Gastrocnemius medialis (tissue), 4 donors: ENCODE results near the gene TAF1C. TPM values are rescaled to one million over a fixed set of nuclear protein-coding genes. Genes with fewer than 3 reads are reported as not detected.

Source experiments
- ATAC-seq, 2 donors: fragments of 150-250 bp; one replicate each; pipeline ENCODE4 v1.9.1; 2016
- DNase-seq, 2 donors: peaks; one replicate each; pipeline ENCODE4 v3.0.0-alpha.2; 2019
- H3K27ac ChIP-seq, 4 donors: fragments of 200-600 bp; sonication (generic); 1 replicate in 1 of 4; 2 replicates in 3 of 4; pipeline ENCODE4 v1.5.1; 2016 to 2018; ENCODE audit warnings: mild to moderate bottlenecking in 2 of 4, moderate library complexity in 1 of 4
- H3K27me3 ChIP-seq, 3 donors: fragments of 200-600 bp; sonication (generic) in 2 of 3; 1 replicate in 1 of 3; 2 replicates in 2 of 3; pipeline versions ENCODE4 v1.5.1 to v1.6.0; 2016 to 2019; ENCODE audit warnings: mild to moderate bottlenecking in 1 of 3, moderate library complexity in 1 of 3
- H3K36me3 ChIP-seq, 2 donors: fragments of 200-600 bp; sonication (generic) in 1 of 2; one replicate each; pipeline ENCODE4 v1.5.1; 2017 to 2018
- H3K4me1 ChIP-seq, 2 donors: fragments of 200-600 bp; sonication (generic) in 1 of 2; one replicate each; pipeline ENCODE4 v1.5.1; 2016 to 2017; ENCODE audit warnings: mild to moderate bottlenecking in 2 of 2
- H3K4me3 ChIP-seq, 4 donors: fragments of 200-600 bp; sonication (generic) in 3 of 4; 1 replicate in 1 of 4; 2 replicates in 3 of 4; pipeline ENCODE4 v1.5.1; 2016 to 2019; ENCODE audit warnings: mild to moderate bottlenecking in 2 of 4
- H3K9me3 ChIP-seq, 3 donors: fragments of 200-600 bp; sonication (generic) in 2 of 3; 1 replicate in 1 of 3; 2 replicates in 2 of 3; pipeline ENCODE4 v1.5.1; 2016 to 2019
- POLR2A ChIP-seq, 2 donors: fragments of 450-650 bp; IDR thresholded peaks; one replicate each; pipeline ENCODE4 v1.6.1; 2017; ENCODE audit warnings: antibody characterized with exemption in 2 of 2, mild to moderate bottlenecking in 2 of 2, moderate library complexity in 2 of 2
- in situ Hi-C, 4 donors: fragments of 200-750 bp; cut with MboI; loops; one replicate each; pipeline versions ENCODE4 v1.15.0 to v1.8.0; 2017; ENCODE audit warnings: low sequenced_read_pairs in 4 of 4
- intact Hi-C: fragments of 100-400 bp; cut with DNase I; formaldehyde crosslinking; loops from one replicate; pipeline ENCODE4 v1.15.1; 2023; ENCODE audit warnings: low total_unique reads
- total RNA-seq, 4 donors: library from RNA; depleted of rRNA; stranded (reverse); fragments of >200 nt; gene quantifications; one replicate each; pipeline versions ENCODE4 v1.1.0 to v1.2.3, GENCODE V29; 2016
- TF ChIP-seq, protein P1 (sequence below), 5 experiments: fragments of 450-650 bp in 3 of 5; fragments of 200-600 bp in 2 of 5; sonication (generic) in 2 of 5; IDR thresholded peaks in 4 of 5; conservative IDR thresholded peaks in 1 of 5; 1 replicate in 4 of 5; 2 replicates in 1 of 5; pipeline ENCODE4 v1.5.1; 2016 to 2019; ENCODE audit warnings: antibody characterized with exemption in 5 of 5, mild to moderate bottlenecking in 3 of 5, moderate library complexity in 3 of 5

Gene TAF1C
- total RNA-seq, 4 donors from 2014 or later: 6.8 to 35.5 (median 12.3) TPM

- TF ChIP-seq, protein P1, sequence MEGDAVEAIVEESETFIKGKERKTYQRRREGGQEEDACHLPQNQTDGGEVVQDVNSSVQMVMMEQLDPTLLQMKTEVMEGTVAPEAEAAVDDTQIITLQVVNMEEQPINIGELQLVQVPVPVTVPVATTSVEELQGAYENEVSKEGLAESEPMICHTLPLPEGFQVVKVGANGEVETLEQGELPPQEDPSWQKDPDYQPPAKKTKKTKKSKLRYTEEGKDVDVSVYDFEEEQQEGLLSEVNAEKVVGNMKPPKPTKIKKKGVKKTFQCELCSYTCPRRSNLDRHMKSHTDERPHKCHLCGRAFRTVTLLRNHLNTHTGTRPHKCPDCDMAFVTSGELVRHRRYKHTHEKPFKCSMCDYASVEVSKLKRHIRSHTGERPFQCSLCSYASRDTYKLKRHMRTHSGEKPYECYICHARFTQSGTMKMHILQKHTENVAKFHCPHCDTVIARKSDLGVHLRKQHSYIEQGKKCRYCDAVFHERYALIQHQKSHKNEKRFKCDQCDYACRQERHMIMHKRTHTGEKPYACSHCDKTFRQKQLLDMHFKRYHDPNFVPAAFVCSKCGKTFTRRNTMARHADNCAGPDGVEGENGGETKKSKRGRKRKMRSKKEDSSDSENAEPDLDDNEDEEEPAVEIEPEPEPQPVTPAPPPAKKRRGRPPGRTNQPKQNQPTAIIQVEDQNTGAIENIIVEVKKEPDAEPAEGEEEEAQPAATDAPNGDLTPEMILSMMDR (IDR thresholded peaks at IDR 0.05 in 4 of 5, conservative IDR thresholded peaks at IDR 0.05 in 1 of 5): no peak
- no peak for TF ChIP-seq POLR2A (IDR thresholded peaks at IDR 0.05)
- DNase-seq (no peak), ATAC-seq (no peak)
- Histone ChIP-seq H3K27ac (peak overlapping the region in 1 of 4 donors; percentile 20), H3K9me3 (no peaks in the 10 kb centered on the region), H3K36me3 (peaks cover 0 to 60% of the 10 kb centered on the region in 2 donors), H3K4me1 (peaks cover 0 to 8% of the 10 kb centered on the region in 2 donors), H3K27me3 (no peaks in the 10 kb centered on the region), H3K4me3 (no peak overlapping the region)
- in situ Hi-C loops: loop anchor here in 3 of 4 donors (10.0 to 25.0 kb wide), 5 partner anchors 94 to 369 kb away; partner anchors contain the start of genes OSGIN1 (in 2 of the 3), HSBP1 (in 1 of the 3) and NECAB2 (in 1 of the 3)
- intact Hi-C loops: no loop called here
Observed at GRCh38 chr16:84181144-84181915, 5.5 kb downstream of the TAF1C start.

GRCh38 chr16:84180519-84181140 is 6.2 kb downstream of the TAF1C start:
- H3K36me3 ChIP-seq: peaks cover 0 to 60% of the 10 kb centered on the region in 2 donors
- no peak overlapping the region for H3K4me3 ChIP-seq
- peak overlapping the region in 3 of 4 donors; percentile 20 to 37 (median 34) for H3K27ac ChIP-seq
- in situ Hi-C loops: loop anchor here in 3 of 4 donors (10.0 to 25.0 kb wide), 5 partner anchors 93 to 368 kb away; partner anchors contain the start of genes OSGIN1 (in 2 of the 3), HSBP1 (in 1 of the 3) and NECAB2 (in 1 of the 3)
- DNase-seq: no peak
- TF ChIP-seq, protein P1 (IDR thresholded peaks at IDR 0.05 in 4 of 5, conservative IDR thresholded peaks at IDR 0.05 in 1 of 5): no peak
- no peak for TF ChIP-seq POLR2A (IDR thresholded peaks at IDR 0.05)
- H3K9me3 ChIP-seq: no peaks in the 10 kb centered on the region
- no peaks in the 10 kb centered on the region for H3K27me3 ChIP-seq
- H3K4me1 ChIP-seq: peaks cover 2 to 5% of the 10 kb centered on the region in 2 donors
- intact Hi-C loops: no loop called here
- ATAC-seq: no peak

- H3K27me3 ChIP-seq: no peaks in the 10 kb centered on the region
- no peak for ATAC-seq
- peak overlapping the region in 3 of 4 donors; percentile 18 to 37 (median 34) for H3K27ac ChIP-seq
- TF ChIP-seq POLR2A (IDR thresholded peaks at IDR 0.05): no peak
- TF ChIP-seq, protein P1 (IDR thresholded peaks at IDR 0.05 in 4 of 5, conservative IDR thresholded peaks at IDR 0.05 in 1 of 5): no peak
- peak overlapping the region in 1 of 4 donors; percentile 11 for H3K4me3 ChIP-seq
- intact Hi-C loops: no loop called here
- no peaks in the 10 kb centered on the region for H3K9me3 ChIP-seq
- in situ Hi-C loops: loop anchor here (10.0 to 25.0 kb wide), 5 partner anchors 92 to 367 kb away; partner anchors contain the start of genes OSGIN1 (in 2 of the 4), HSBP1 (in 1 of the 4) and NECAB2 (in 1 of the 4)
- peaks cover 0 to 5% of the 10 kb centered on the region in 2 donors for H3K4me1 ChIP-seq
- peaks cover 0 to 56% of the 10 kb centered on the region in 2 donors for H3K36me3 ChIP-seq
- DNase-seq: no peak
Observed at GRCh38 chr16:84179612-84180320, 7.1 kb downstream of the TAF1C start.

DNA sequence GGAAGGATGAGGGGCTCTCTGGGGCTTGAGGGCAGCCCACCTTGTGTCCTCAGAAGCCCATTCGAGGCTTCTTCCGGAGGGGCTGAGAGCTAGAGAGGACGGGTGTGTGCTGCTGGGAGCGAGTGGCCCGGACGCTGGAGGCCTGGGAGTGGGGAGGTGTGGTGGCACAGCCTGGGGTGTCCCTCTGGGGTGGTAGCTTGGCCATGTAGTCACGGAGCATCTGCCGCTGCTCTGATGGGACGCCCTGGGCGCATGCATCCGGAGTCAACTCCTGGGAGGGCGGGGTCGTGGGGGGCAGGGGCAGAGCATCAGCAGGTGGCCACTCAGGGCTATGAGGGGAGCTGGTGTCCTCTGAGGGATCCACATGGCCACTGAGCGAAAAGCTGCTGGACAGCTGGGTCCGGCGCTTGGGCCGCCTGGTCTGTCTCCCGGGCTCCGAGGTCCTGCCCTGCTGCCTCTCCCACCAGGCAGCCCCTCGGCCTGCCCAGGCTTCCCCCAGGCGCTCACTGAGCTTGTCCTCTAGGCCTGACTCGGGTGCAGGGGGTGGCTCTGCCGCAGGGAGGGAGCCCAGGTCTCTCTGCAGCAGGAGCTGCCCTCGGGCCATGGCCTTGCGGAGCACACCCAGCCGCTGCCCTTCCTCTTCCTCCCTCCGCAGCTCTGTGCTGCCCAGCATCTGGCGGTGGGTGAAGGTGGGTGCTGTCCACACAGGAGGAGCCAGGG is 7.8 kb downstream of the TAF1C start:
- H3K27me3 ChIP-seq: no peaks in the 10 kb centered on the region
- in situ Hi-C loops (loop anchor here in 3 of 4 donors (10.0 to 25.0 kb wide), 4 partner anchors 92 to 367 kb away; partner anchors contain the start of genes HSBP1 (in 1 of the 3), NECAB2 (in 1 of the 3) and OSGIN1 (in 1 of the 3)), intact Hi-C loops (no loop called here)
- H3K4me3 ChIP-seq: no peak overlapping the region
- H3K27ac ChIP-seq: peak overlapping the region in 3 of 4 donors; percentile 63 to 81 (median 78)
- ATAC-seq (no peak), DNase-seq (no peak)
- TF ChIP-seq, protein P1 (IDR thresholded peaks at IDR 0.05 in 4 of 5, conservative IDR thresholded peaks at IDR 0.05 in 1 of 5): no peak
- no peak for TF ChIP-seq POLR2A (IDR thresholded peaks at IDR 0.05)
- peaks cover 0 to 51% of the 10 kb centered on the region in 2 donors for H3K36me3 ChIP-seq
- H3K9me3 ChIP-seq: no peaks in the 10 kb centered on the region
- H3K4me1 ChIP-seq: peaks cover 0 to 5% of the 10 kb centered on the region in 2 donors
